Right lobe of liver (tissue), 6 donors: Measurements from ENCODE around the gene EIPR1. TPM values are rescaled to one million over a fixed set of nuclear protein-coding genes. Genes with fewer than 3 reads are reported as not detected.
A peak's percentile ranks its signal among the peaks of the same experiment; 100 is the strongest.
"Not testable (repeated sequence)": the region's sequence is repeated elsewhere in the genome, so short reads cannot be mapped to it uniquely, and the experiment has no call there.

Source experiments
- ATAC-seq, 4 donors: fragments of 200-7000 bp; cut with Tn5 transposase; one replicate each; pipeline ENCODE4 v1.9.1; 2020; ENCODE audit warnings: mild to moderate bottlenecking in 4 of 4, moderate library complexity in 4 of 4
- DNase-seq, 3 donors: peaks; one replicate each; pipeline ENCODE4 v3.0.0-alpha.2; 2020
- H3K27ac ChIP-seq, 3 donors: fragments of 200-600 bp; one replicate each; pipeline ENCODE4 v1.8.0; 2022
- H3K27me3 ChIP-seq, 2 donors: fragments of 200-600 bp; one replicate each; pipeline ENCODE4 v1.8.0; 2022
- H3K36me3 ChIP-seq, 4 donors: fragments of 200-600 bp; sonication (generic) in 1 of 4; one replicate each; pipeline versions ENCODE4 v1.5.1 to v1.8.0; 2017 to 2022; ENCODE audit warnings: control low read depth in 1 of 4
- H3K4me1 ChIP-seq, 4 donors: fragments of 200-600 bp; sonication (generic) in 1 of 4; one replicate each; pipeline versions ENCODE4 v1.5.1 to v1.8.0; 2017 to 2022; ENCODE audit warnings: control low read depth in 1 of 4
- H3K4me3 ChIP-seq, 3 donors: fragments of 200-600 bp; one replicate each; pipeline ENCODE4 v1.8.0; 2022
- H3K9me3 ChIP-seq, 4 donors: fragments of 200-600 bp; sonication (generic) in 1 of 4; one replicate each; pipeline versions ENCODE4 v1.5.1 to v1.8.0; 2017 to 2022; ENCODE audit warnings: control low read depth in 1 of 4
- CTCF ChIP-seq, 4 donors: fragments of 200-600 bp in 3 of 4; fragments of 450-650 bp in 1 of 4; IDR thresholded peaks; one replicate each; pipeline versions ENCODE4 v1.5.1 to v1.8.0; 2016 to 2022; ENCODE audit warnings: antibody characterized with exemption in 4 of 4, mild to moderate bottlenecking in 2 of 4
- POLR2A ChIP-seq: fragments of 450-650 bp; IDR thresholded peaks from one replicate; pipeline ENCODE4 v1.6.1; 2017; ENCODE audit warnings: antibody characterized with exemption, mild to moderate bottlenecking
- WGBS: methylation state at CpG from one replicate; pipeline ENCODE4 v1.1.6; 2018; ENCODE audit warnings: low coverage, low lambda C conversion rate; ENCODE audit not compliant: insufficient coverage; ENCODE audit errors: missing lambda C conversion rate; 5-methylcytosine and 5-hydroxymethylcytosine counted together
- intact Hi-C, 2 donors: fragments of 100-400 bp; cut with DNase I; formaldehyde crosslinking; loops; one replicate each; pipeline versions ENCODE4 v1.11.2 to v1.14.1; 2022
- total RNA-seq, 6 experiments: library from RNA; depleted of rRNA in 2 of 6; stranded (reverse); fragments of >200 nt in 2 of 6; fragmentation: NEBNext Ultra II Directional in 3 of 6; extraction: Animal tissue kit (Norgen Biotek cat#: 25700) in 3 of 6; gene quantifications; one replicate each; pipeline versions ENCODE4 v1.1.0 to v1.2.4, GENCODE V29; 2016 to 2023
- donor health status: DM: no; HTN: yes; CAD: no.
- donor health status: DM: no; HTN: no; CAD: no.
- donor health status: DM: no; HTN: no; CAD: no.
- donor health status: DM: no; HTN: yes; CAD: no.
- donor health status: DM: no; HTN: yes; CAD: no.

EIPR1 gene
- total RNA-seq, 6 experiments from 2014 or later = 6.8 to 40.6 (median 11.6) TPM

- H3K4me3 ChIP-seq = no peak overlapping the region
- no peak overlapping the region for H3K27ac ChIP-seq
- intact Hi-C loops = no loop called here
- no peaks in the 10 kb centered on the region for H3K36me3 ChIP-seq
- no peaks in the 10 kb centered on the region for H3K27me3 ChIP-seq
- TF ChIP-seq CTCF (IDR thresholded peaks at IDR 0.05) = no peak
- DNase-seq = peak in 2 of 3 donors; percentile 28 to 46
- H3K9me3 ChIP-seq = no peaks in the 10 kb centered on the region
- no peak for ATAC-seq
- WGBS = 89% methylated on average over 11 of the region's 21 CpGs
- H3K4me1 ChIP-seq = no peaks in the 10 kb centered on the region
These were observed 91.5 kb downstream of the EIPR1 start for GRCh38 chr2:3285901-3286645.

- DNase-seq = peak in 1 of 3 donors; percentile 31
- WGBS = 73% methylated on average over 15 of the region's 24 CpGs
These were observed 92.7 kb downstream of the EIPR1 start for GRCh38 chr2:3284657-3285630.

GRCh38 chr2:3283876-3284656, 93.6 kb downstream of the EIPR1 start:
- peak in 1 of 3 donors; percentile 13 for DNase-seq
- H3K27me3 ChIP-seq, H3K4me3 ChIP-seq, H3K9me3 ChIP-seq, H3K4me1 ChIP-seq, intact Hi-C loops, H3K27ac ChIP-seq, H3K36me3 ChIP-seq, ATAC-seq: not testable (repeated sequence)
- 100% methylated on average over 4 of the region's 38 CpGs for WGBS

More at GRCh38 chr2:3284657-3285630, 92.7 kb downstream of the EIPR1 start:
- Histone ChIP-seq H3K27ac (no peak overlapping the region), H3K9me3 (no peaks in the 10 kb centered on the region), H3K27me3 (no peaks in the 10 kb centered on the region), H3K4me1 (no peaks in the 10 kb centered on the region), H3K4me3 (no peak overlapping the region), H3K36me3 (no peaks in the 10 kb centered on the region)
- ATAC-seq = peak; percentile 23 to 43 (median 30)
- intact Hi-C loops = no loop called here
- TF ChIP-seq CTCF (IDR thresholded peaks at IDR 0.05) = no peak
- no peak for TF ChIP-seq POLR2A

GRCh38 chr2:3283206-3283605, 94.4 kb downstream of the EIPR1 start:
- H3K4me1 ChIP-seq = no peaks in the 10 kb centered on the region
- DNase-seq = peak in 2 of 3 donors; percentile 29 to 40
- H3K27me3 ChIP-seq = no peaks in the 10 kb centered on the region
- H3K4me3 ChIP-seq = no peak overlapping the region
- 93% methylated on average over 2 of the region's 14 CpGs for WGBS
- H3K27ac ChIP-seq = no peak overlapping the region
- no peaks in the 10 kb centered on the region for H3K36me3 ChIP-seq
- no peak for TF ChIP-seq CTCF (IDR thresholded peaks at IDR 0.05)
- no peak for TF ChIP-seq POLR2A
- intact Hi-C loops = no loop called here
- ATAC-seq = no peak
- no peaks in the 10 kb centered on the region for H3K9me3 ChIP-seq
